Measurements from ENCODE around the gene CAMKMT. TPM values are rescaled to one million over a fixed set of nuclear protein-coding genes. Genes with fewer than 3 reads are reported as not detected.

CAMKMT gene
- total RNA-seq, 1 donor from 2014 or later = 11.9 TPM

GRCh38 chr2:44715671-44716081 is 353.9 kb downstream of the CAMKMT start:
- peak; percentile 1 for DNase-seq (ENCODE audit: low read depth, low spot score)
- no peak overlapping the region for H3K27ac Mint-ChIP-seq (ENCODE audit: unreplicated experiment)
- no peaks in the 10 kb centered on the region for H3K9me3 Mint-ChIP-seq
- no peaks in the 10 kb centered on the region for H3K36me3 Mint-ChIP-seq (ENCODE audit: low read depth)
- TF ChIP-seq CTCF (conservative IDR thresholded peaks at IDR 0.05) = peak; percentile 43
- peaks cover 4% of the 10 kb centered on the region for H3K4me1 Mint-ChIP-seq
- no peak overlapping the region for H3K4me3 Mint-ChIP-seq
- H3K27me3 Mint-ChIP-seq (ENCODE audit: low read depth) = peaks cover 15% of the 10 kb centered on the region

DNA sequence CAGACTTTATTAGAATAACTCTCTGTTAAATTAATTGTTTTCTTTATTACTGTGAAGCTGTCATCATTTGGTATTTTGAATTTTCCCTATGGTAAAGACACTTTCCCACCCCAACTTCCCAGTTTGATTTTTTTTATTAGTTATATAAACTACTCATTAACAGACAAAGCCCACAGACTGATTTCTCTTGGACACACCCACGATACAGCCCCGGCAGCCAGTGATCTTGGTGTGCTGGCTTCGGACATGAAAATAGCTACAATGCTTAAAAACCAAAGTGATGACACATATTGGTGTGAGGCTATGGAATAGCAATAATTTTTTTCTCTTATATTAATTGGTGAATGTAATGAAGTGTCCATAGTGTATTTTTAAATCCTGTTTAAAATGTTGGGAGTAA is 354.4 kb downstream of the CAMKMT start:
- no peak for DNase-seq (ENCODE audit: low read depth, low spot score)
- Mint-ChIP-seq H3K4me3 (no peak overlapping the region), H3K36me3 (ENCODE audit: low read depth) (no peaks in the 10 kb centered on the region), H3K9me3 (no peaks in the 10 kb centered on the region), H3K27ac (ENCODE audit: unreplicated experiment) (no peak overlapping the region), H3K27me3 (ENCODE audit: low read depth) (peaks cover 12% of the 10 kb centered on the region), H3K4me1 (peaks cover 4% of the 10 kb centered on the region)
- TF ChIP-seq CTCF (conservative IDR thresholded peaks at IDR 0.05) = no peak

DNA sequence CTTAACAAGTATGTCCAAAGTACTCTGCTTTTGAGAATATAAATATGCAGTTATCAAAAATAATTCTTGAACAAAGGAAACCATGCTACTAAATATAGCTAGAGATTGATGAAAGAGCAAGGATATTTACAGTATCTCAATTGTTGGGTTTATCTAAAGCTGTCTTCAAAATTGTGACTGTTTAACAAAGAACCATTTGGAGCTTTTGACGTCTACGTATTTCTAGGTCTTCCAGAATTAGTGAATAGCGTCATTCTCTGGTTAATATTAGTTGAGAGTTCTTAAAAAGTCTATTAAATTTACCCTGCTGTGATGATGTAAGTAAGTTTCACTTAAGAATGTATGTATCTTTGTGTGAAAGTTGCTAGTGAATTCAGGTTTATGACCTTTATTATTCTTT is 356.7 kb downstream of the CAMKMT start:
- no peak for TF ChIP-seq CTCF (conservative IDR thresholded peaks at IDR 0.05)

GRCh38 chr2:44719562-44719961 is 357.8 kb downstream of the CAMKMT start:
- H3K4me3 Mint-ChIP-seq = no peak overlapping the region
- no peaks in the 10 kb centered on the region for H3K9me3 Mint-ChIP-seq
- TF ChIP-seq CTCF (conservative IDR thresholded peaks at IDR 0.05) = no peak
- DNase-seq (ENCODE audit: low read depth, low spot score) = no peak
- H3K27me3 Mint-ChIP-seq (ENCODE audit: low read depth) = peaks cover 3% of the 10 kb centered on the region
- H3K4me1 Mint-ChIP-seq = peaks cover 4% of the 10 kb centered on the region
- no peaks in the 10 kb centered on the region for H3K36me3 Mint-ChIP-seq (ENCODE audit: low read depth)
- no peak overlapping the region for H3K27ac Mint-ChIP-seq (ENCODE audit: unreplicated experiment)

More for the DNA sequence above, 356.7 kb downstream of the CAMKMT start:
- H3K27ac Mint-ChIP-seq (ENCODE audit: unreplicated experiment) = no peak overlapping the region
- H3K4me1 Mint-ChIP-seq = peaks cover 4% of the 10 kb centered on the region
- no peaks in the 10 kb centered on the region for H3K36me3 Mint-ChIP-seq (ENCODE audit: low read depth)
- DNase-seq (ENCODE audit: low read depth, low spot score) = no peak
- H3K27me3 Mint-ChIP-seq (ENCODE audit: low read depth) = peaks cover 5% of the 10 kb centered on the region
- H3K4me3 Mint-ChIP-seq = no peak overlapping the region
- H3K9me3 Mint-ChIP-seq = no peaks in the 10 kb centered on the region

GRCh38 chr2:44722026-44722625 is 360.4 kb downstream of the CAMKMT start:
- Mint-ChIP-seq H3K36me3 (ENCODE audit: low read depth) (no peaks in the 10 kb centered on the region), H3K27me3 (ENCODE audit: low read depth) (no peaks in the 10 kb centered on the region), H3K27ac (ENCODE audit: unreplicated experiment) (no peak overlapping the region), H3K9me3 (no peaks in the 10 kb centered on the region), H3K4me3 (no peak overlapping the region), H3K4me1 (peaks cover 11% of the 10 kb centered on the region)
- no peak for DNase-seq (ENCODE audit: low read depth, low spot score)
- TF ChIP-seq CTCF (conservative IDR thresholded peaks at IDR 0.05) = no peak

Data from neural crest cell (in vitro differentiated cells).